Neural cell (in vitro differentiated cells): ENCODE data around the gene CDH8. TPM values are rescaled to one million over a fixed set of nuclear protein-coding genes. Genes with fewer than 3 reads are reported as not detected.

Experiments used
- H2AFZ ChIP-seq: fragments of 200-600, 300-800 bp; sonication (generic), shearing (Covaris generic); 2 replicates; pipeline ENCODE4 v1.6.0; 2014; ENCODE audit warnings: low read depth, mild to moderate bottlenecking, antibody characterized with exemption, low read length, moderate library complexity
- H3F3A ChIP-seq: fragments of 200-600 bp; shearing (Covaris generic); 2 replicates; pipeline ENCODE4 v1.6.1; 2016; ENCODE audit warnings: mild to moderate bottlenecking, moderate library complexity, mixed read lengths, antibody characterized with exemption, low read length; ENCODE audit not compliant: insufficient read depth, poor library complexity, severe bottlenecking
- H3K27ac ChIP-seq: fragments of 200-600, 300-800 bp; sonication (generic), shearing (Covaris generic); 2 replicates; pipeline ENCODE4 v1.5.1; 2014; ENCODE audit warnings: mild to moderate bottlenecking, low read length, moderate library complexity
- H3K27me3 ChIP-seq: fragments of 300-800, 200-600 bp; sonication (generic), shearing (Covaris generic); 2 replicates; pipeline ENCODE4 v1.6.0; 2014; ENCODE audit warnings: mild to moderate bottlenecking, low read depth, low read length, moderate library complexity; ENCODE audit not compliant: insufficient read depth
- H3K36me3 ChIP-seq: fragments of 300-800, 200-600 bp; sonication (generic), shearing (Covaris generic); 2 replicates; pipeline ENCODE4 v1.5.1; 2014; ENCODE audit warnings: mild to moderate bottlenecking, antibody characterized with exemption, low read length, moderate library complexity; ENCODE audit not compliant: insufficient read depth
- H3K4me2 ChIP-seq: fragments of 300-800, 200-600 bp; sonication (generic), shearing (Covaris generic); 2 replicates; pipeline ENCODE4 v1.6.0; 2014; ENCODE audit warnings: mild to moderate bottlenecking, low read length
- H3K4me3 ChIP-seq: fragments of 300-800, 200-600 bp; sonication (generic), shearing (Covaris generic); 2 replicates; pipeline ENCODE4 v1.5.1; 2014; ENCODE audit warnings: mild to moderate bottlenecking, low read length, moderate library complexity
- H3K79me2 ChIP-seq: fragments of 200-600 bp; shearing (Covaris generic); replicated peaks from 2 replicates; pipeline ENCODE4 v1.6.0; 2014; ENCODE audit warnings: mild to moderate bottlenecking, low read length, moderate library complexity; ENCODE audit not compliant: insufficient read depth
- H3K9ac ChIP-seq: fragments of 300-800, 200-600 bp; sonication (generic), shearing (Covaris generic); 2 replicates; pipeline ENCODE4 v1.6.1; 2016; ENCODE audit warnings: mild to moderate bottlenecking, low read length, mixed read lengths
- H3K9me2 ChIP-seq: fragments of 200-600 bp; shearing (Covaris generic); 2 replicates; pipeline ENCODE4 v1.6.1; 2016; ENCODE audit warnings: mild to moderate bottlenecking, low read length, mixed read lengths; ENCODE audit not compliant: insufficient read depth
- H3K9me3 ChIP-seq: fragments of 200-600, 300-800 bp; sonication (generic), shearing (Covaris generic); 2 replicates; pipeline ENCODE4 v1.6.1; 2016; ENCODE audit warnings: mild to moderate bottlenecking, mixed run types, low read length, moderate library complexity, mixed read lengths
- H4K20me1 ChIP-seq: fragments of 200-600 bp; shearing (Covaris generic); 2 replicates; pipeline ENCODE4 v1.6.1; 2016; ENCODE audit warnings: mild to moderate bottlenecking, mixed run types; ENCODE audit not compliant: insufficient read depth
- EP300 ChIP-seq: fragments of 450-650 bp; conservative IDR thresholded peaks from 2 replicates; pipeline ENCODE4 v1.6.1; 2014; ENCODE audit warnings: antibody characterized with exemption, mild to moderate bottlenecking, moderate library complexity; ENCODE audit not compliant: poor library complexity, severe bottlenecking
- EZH2 ChIP-seq: fragments of 200-600, 300-800 bp; shearing (Covaris generic), sonication (generic); IDR thresholded peaks from 2 replicates; pipeline ENCODE4 v1.6.1; 2014; ENCODE audit warnings: antibody characterized with exemption, low read length, borderline replicate concordance, mild to moderate bottlenecking; ENCODE audit not compliant: insufficient read depth, poor library complexity, severe bottlenecking
- MXI1 ChIP-seq: fragments of 450-650 bp; conservative IDR thresholded peaks from 2 replicates; pipeline ENCODE4 v1.6.1; 2014; ENCODE audit warnings: antibody characterized with exemption, mild to moderate bottlenecking; ENCODE audit not compliant: poor library complexity, severe bottlenecking
- POLR2AphosphoS5 ChIP-seq: IDR thresholded peaks from 2 replicates; pipeline ENCODE4 v1.6.1; 2012
- RAD21 ChIP-seq: fragments of 450-650 bp; conservative IDR thresholded peaks from 2 replicates; pipeline ENCODE4 v1.6.1; 2014; ENCODE audit warnings: antibody characterized with exemption, mild to moderate bottlenecking, moderate library complexity
- SMC3 ChIP-seq: fragments of 450-650 bp; conservative IDR thresholded peaks from 2 replicates; pipeline ENCODE4 v1.6.1; 2014; ENCODE audit warnings: antibody characterized with exemption, mild to moderate bottlenecking, moderate library complexity; ENCODE audit not compliant: poor library complexity
- TAF1 ChIP-seq: IDR thresholded peaks from 2 replicates; pipeline ENCODE4 v1.6.1; 2012; ENCODE audit warnings: low read depth
- polyA plus RNA-seq: library from polyadenylated mRNA; depleted of rRNA; stranded (reverse); fragments of >200 nt; gene quantifications from 2 replicates; pipeline ENCODE4 v1.2.3, GENCODE V29; 2014
- TF ChIP-seq, protein P1 (sequence below): fragments of 450-650 bp; IDR thresholded peaks from 2 replicates; pipeline ENCODE4 v1.5.1; 2014; ENCODE audit warnings: antibody characterized with exemption, mild to moderate bottlenecking, moderate library complexity; ENCODE audit not compliant: poor library complexity, severe bottlenecking
- TF ChIP-seq, protein P2 (sequence below): IDR thresholded peaks from 2 replicates; pipeline ENCODE4 v1.6.1; 2012; ENCODE audit warnings: borderline replicate concordance

The CDH8 gene
- polyA plus RNA-seq, 1 donor from 2014 or later: 5.0 TPM

- Histone ChIP-seq H3F3A (no peaks in the 10 kb centered on the region), H3K27ac (no peak overlapping the region), H3K36me3 (no peaks in the 10 kb centered on the region), H2AFZ (no peak overlapping the region), H3K79me2 (no peaks in the 10 kb centered on the region), H3K9ac (no peak overlapping the region), H3K9me2 (no peaks in the 10 kb centered on the region), H3K4me3 (no peak overlapping the region), H3K27me3 (no peaks in the 10 kb centered on the region), H3K4me2 (no peak overlapping the region), H3K9me3 (no peaks in the 10 kb centered on the region), H4K20me1 (no peaks in the 10 kb centered on the region)
- TF ChIP-seq, protein P1, sequence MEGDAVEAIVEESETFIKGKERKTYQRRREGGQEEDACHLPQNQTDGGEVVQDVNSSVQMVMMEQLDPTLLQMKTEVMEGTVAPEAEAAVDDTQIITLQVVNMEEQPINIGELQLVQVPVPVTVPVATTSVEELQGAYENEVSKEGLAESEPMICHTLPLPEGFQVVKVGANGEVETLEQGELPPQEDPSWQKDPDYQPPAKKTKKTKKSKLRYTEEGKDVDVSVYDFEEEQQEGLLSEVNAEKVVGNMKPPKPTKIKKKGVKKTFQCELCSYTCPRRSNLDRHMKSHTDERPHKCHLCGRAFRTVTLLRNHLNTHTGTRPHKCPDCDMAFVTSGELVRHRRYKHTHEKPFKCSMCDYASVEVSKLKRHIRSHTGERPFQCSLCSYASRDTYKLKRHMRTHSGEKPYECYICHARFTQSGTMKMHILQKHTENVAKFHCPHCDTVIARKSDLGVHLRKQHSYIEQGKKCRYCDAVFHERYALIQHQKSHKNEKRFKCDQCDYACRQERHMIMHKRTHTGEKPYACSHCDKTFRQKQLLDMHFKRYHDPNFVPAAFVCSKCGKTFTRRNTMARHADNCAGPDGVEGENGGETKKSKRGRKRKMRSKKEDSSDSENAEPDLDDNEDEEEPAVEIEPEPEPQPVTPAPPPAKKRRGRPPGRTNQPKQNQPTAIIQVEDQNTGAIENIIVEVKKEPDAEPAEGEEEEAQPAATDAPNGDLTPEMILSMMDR: no peak
- no peak for TF ChIP-seq RAD21
- no peak for TF ChIP-seq EZH2
- no peak for TF ChIP-seq EP300
- no peak for TF ChIP-seq TAF1
- TF ChIP-seq, protein P2, sequence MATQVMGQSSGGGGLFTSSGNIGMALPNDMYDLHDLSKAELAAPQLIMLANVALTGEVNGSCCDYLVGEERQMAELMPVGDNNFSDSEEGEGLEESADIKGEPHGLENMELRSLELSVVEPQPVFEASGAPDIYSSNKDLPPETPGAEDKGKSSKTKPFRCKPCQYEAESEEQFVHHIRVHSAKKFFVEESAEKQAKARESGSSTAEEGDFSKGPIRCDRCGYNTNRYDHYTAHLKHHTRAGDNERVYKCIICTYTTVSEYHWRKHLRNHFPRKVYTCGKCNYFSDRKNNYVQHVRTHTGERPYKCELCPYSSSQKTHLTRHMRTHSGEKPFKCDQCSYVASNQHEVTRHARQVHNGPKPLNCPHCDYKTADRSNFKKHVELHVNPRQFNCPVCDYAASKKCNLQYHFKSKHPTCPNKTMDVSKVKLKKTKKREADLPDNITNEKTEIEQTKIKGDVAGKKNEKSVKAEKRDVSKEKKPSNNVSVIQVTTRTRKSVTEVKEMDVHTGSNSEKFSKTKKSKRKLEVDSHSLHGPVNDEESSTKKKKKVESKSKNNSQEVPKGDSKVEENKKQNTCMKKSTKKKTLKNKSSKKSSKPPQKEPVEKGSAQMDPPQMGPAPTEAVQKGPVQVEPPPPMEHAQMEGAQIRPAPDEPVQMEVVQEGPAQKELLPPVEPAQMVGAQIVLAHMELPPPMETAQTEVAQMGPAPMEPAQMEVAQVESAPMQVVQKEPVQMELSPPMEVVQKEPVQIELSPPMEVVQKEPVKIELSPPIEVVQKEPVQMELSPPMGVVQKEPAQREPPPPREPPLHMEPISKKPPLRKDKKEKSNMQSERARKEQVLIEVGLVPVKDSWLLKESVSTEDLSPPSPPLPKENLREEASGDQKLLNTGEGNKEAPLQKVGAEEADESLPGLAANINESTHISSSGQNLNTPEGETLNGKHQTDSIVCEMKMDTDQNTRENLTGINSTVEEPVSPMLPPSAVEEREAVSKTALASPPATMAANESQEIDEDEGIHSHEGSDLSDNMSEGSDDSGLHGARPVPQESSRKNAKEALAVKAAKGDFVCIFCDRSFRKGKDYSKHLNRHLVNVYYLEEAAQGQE: no peak
- TF ChIP-seq MXI1: no peak
- no peak for TF ChIP-seq POLR2AphosphoS5
- TF ChIP-seq SMC3: no peak
Observed at GRCh38 chr16:61681124-61681523, 355.1 kb downstream of the CDH8 start.

- Histone ChIP-seq H3K9me3 (no peaks in the 10 kb centered on the region), H4K20me1 (no peaks in the 10 kb centered on the region), H3K9me2 (no peaks in the 10 kb centered on the region), H3K27ac (no peak overlapping the region), H3K4me2 (no peak overlapping the region), H3K9ac (no peak overlapping the region), H3K79me2 (no peaks in the 10 kb centered on the region), H2AFZ (no peak overlapping the region), H3K27me3 (no peaks in the 10 kb centered on the region), H3F3A (no peaks in the 10 kb centered on the region), H3K4me3 (no peak overlapping the region), H3K36me3 (no peaks in the 10 kb centered on the region)
- TF ChIP-seq SMC3: no peak
- no peak for TF ChIP-seq MXI1
- TF ChIP-seq, protein P1: no peak
- no peak for TF ChIP-seq TAF1
- TF ChIP-seq EP300: no peak
- TF ChIP-seq RAD21: no peak
- no peak for TF ChIP-seq EZH2
- TF ChIP-seq POLR2AphosphoS5: no peak
- TF ChIP-seq, protein P2: no peak
Observed at GRCh38 chr16:61678182-61678581, 358.1 kb downstream of the CDH8 start.
